ENCODE data around the gene EEPD1. TPM values are rescaled to one million over a fixed set of nuclear protein-coding genes. Genes with fewer than 3 reads are reported as not detected.
A peak's percentile ranks its signal among the peaks of the same experiment; 100 is the strongest.

Gene EEPD1
- total RNA-seq, 6 experiments from 2014 or later: 0.95 to 2.7 (median 1.5) TPM

DNA sequence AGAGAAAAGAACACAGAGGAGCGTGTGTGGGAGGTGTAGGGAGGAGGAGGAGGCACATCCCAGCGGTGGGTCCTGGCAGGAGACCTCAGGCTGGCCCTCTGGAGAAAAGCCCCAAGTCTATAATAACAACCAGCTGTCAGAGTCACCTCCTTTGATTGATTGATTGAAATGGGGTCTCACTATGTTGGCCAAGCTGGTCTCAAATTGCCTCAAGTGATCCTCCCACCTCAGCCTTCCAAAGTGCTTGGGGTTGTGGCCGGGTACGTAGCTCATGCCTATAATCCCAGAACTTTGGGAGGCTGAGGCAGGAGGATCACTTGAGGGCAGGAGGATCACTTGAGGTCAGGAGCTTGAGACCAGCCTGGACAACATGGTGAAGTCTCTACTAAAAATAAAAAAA is 133.6 kb downstream of the EEPD1 start:
- H3K4me3 Mint-ChIP-seq: no peak overlapping the region
- DNase-seq: no peak
- H3K9me3 Mint-ChIP-seq: no peaks in the 10 kb centered on the region
- no peak for TF ChIP-seq CTCF (IDR thresholded peaks at IDR 0.05)
- peaks cover 28% of the 10 kb centered on the region for H3K4me1 Mint-ChIP-seq (ENCODE audit: low read depth)
- H3K27ac Mint-ChIP-seq: no peak overlapping the region
- H3K27me3 Mint-ChIP-seq (ENCODE audit: insufficient read depth): peaks cover 1% of the 10 kb centered on the region; the same call in 1 of the 2 replicates
- no peaks in the 10 kb centered on the region for H3K36me3 Mint-ChIP-seq (ENCODE audit: low read depth)

- no peaks in the 10 kb centered on the region for H3K9me3 Mint-ChIP-seq
- H3K27ac Mint-ChIP-seq: no peak overlapping the region
- peaks cover 1% of the 10 kb centered on the region; the same call in 1 of the 2 replicates for H3K27me3 Mint-ChIP-seq (ENCODE audit: insufficient read depth)
- DNase-seq: peak; percentile 23
- no peaks in the 10 kb centered on the region for H3K36me3 Mint-ChIP-seq (ENCODE audit: low read depth)
- H3K4me1 Mint-ChIP-seq (ENCODE audit: low read depth): peaks cover 31% of the 10 kb centered on the region
- TF ChIP-seq CTCF (IDR thresholded peaks at IDR 0.05): no peak
- no peak overlapping the region for H3K4me3 Mint-ChIP-seq
These were observed 134.6 kb downstream of the EEPD1 start for GRCh38 chr7:36287371-36288241.

DNA sequence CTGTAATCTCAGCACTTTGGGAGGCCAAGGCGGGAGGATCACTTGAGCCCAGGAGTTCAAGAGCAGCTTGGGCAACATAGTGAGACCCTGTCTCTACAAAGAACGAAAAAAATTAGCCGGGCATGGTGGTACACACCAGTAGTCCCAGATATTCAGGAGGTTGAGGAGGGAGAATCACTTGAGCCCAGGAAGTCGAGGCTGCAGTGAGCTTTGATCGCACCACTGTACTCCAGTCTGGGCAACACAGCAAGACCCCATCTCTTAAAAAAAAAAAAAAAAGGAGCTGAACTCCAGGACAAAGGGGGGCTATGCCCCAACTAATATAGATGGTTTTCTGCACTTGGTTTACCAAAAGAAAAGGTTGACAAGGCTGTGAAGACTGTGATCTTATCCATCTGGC is 135.4 kb downstream of the EEPD1 start:
- no peak overlapping the region for H3K27ac Mint-ChIP-seq
- no peak overlapping the region for H3K4me3 Mint-ChIP-seq
- H3K27me3 Mint-ChIP-seq (ENCODE audit: insufficient read depth): peaks cover 1% of the 10 kb centered on the region; the same call in 1 of the 2 replicates
- H3K4me1 Mint-ChIP-seq (ENCODE audit: low read depth): peaks cover 34% of the 10 kb centered on the region
- DNase-seq: no peak
- no peaks in the 10 kb centered on the region for H3K9me3 Mint-ChIP-seq
- H3K36me3 Mint-ChIP-seq (ENCODE audit: low read depth): no peaks in the 10 kb centered on the region
- no peak for TF ChIP-seq CTCF (IDR thresholded peaks at IDR 0.05)

- no peak overlapping the region for H3K4me3 Mint-ChIP-seq
- H3K27me3 Mint-ChIP-seq (ENCODE audit: insufficient read depth): peaks cover 1% of the 10 kb centered on the region; the same call in 1 of the 2 replicates
- H3K4me1 Mint-ChIP-seq (ENCODE audit: low read depth): peaks cover 34% of the 10 kb centered on the region
These were observed 137.0 kb downstream of the EEPD1 start for GRCh38 chr7:36289833-36290661.

More at GRCh38 chr7:36289833-36290661, 137.0 kb downstream of the EEPD1 start:
- H3K36me3 Mint-ChIP-seq (ENCODE audit: low read depth): no peaks in the 10 kb centered on the region
- H3K9me3 Mint-ChIP-seq: no peaks in the 10 kb centered on the region
- no peak for TF ChIP-seq CTCF (IDR thresholded peaks at IDR 0.05)
- no peak overlapping the region for H3K27ac Mint-ChIP-seq
- no peak for DNase-seq

Data from HFFc6 (cell line).